Measurements from ENCODE around the gene CACNA1C. TPM values are rescaled to one million over a fixed set of nuclear protein-coding genes. Genes with fewer than 3 reads are reported as not detected.

Gene CACNA1C
- total RNA-seq, 1 donor from 2014 or later: 102 TPM

DNA sequence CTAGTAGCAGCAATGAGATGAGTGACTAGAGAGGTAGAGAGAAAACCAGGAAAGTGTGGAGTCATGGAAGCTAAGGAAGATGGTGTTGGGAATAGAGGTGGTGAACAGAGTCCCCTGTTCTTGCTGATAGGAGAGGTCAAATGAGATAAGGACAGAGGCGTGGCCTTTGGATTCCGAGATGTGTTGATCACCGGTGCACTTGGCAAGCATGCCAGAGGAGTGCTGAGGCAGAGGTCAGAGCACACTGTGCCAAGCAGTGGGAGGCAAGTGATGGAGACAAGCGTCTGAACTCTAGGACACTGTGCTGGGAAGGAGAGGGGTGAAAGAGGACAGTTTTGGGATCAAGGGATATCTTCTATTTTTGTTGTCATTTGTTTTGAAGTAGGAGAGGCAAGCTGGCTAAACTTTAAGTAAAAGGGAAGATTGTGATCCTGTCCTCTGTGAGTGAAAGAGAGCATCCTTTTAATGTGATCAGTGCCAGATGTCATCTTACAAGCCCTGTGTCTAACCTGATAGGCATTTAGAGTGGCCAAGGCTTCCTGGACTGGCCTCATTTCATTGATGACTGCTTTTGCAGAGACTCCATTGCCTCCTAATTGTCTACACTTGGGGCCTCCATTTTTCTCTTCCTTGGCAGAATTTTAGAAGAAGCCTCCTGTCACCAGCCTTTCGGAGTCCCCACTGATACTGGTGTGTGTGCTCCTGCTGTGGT lies 336.4 kb downstream of the CACNA1C start:
- Histone ChIP-seq H3K27ac (no peak overlapping the region), H3K27me3 (no peaks in the 10 kb centered on the region), H3K4me3 (no peak overlapping the region), H3K36me3 (no peaks in the 10 kb centered on the region), H3K4me1 (peaks cover 3 to 30% of the 10 kb centered on the region in 2 donors), H3K9me3 (no peaks in the 10 kb centered on the region)
- peak in 1 of 2 donors; percentile 54 for DNase-seq (ENCODE audit: low spot score in 2 of 2)
- TF ChIP-seq CTCF (IDR thresholded peaks at IDR 0.05): no peak
- intact Hi-C loops (cut with DNase I): loop anchor here (5.0 to 10.0 kb wide), 2 partner anchors 54 to 87 kb away; no protein-coding TSS in a partner anchor

GRCh38 chr12:2390133-2390532 lies 337.3 kb downstream of the CACNA1C start:
- intact Hi-C loops (cut with DNase I): no loop called here
- peaks cover 3 to 27% of the 10 kb centered on the region in 2 donors for H3K4me1 ChIP-seq

DNA sequence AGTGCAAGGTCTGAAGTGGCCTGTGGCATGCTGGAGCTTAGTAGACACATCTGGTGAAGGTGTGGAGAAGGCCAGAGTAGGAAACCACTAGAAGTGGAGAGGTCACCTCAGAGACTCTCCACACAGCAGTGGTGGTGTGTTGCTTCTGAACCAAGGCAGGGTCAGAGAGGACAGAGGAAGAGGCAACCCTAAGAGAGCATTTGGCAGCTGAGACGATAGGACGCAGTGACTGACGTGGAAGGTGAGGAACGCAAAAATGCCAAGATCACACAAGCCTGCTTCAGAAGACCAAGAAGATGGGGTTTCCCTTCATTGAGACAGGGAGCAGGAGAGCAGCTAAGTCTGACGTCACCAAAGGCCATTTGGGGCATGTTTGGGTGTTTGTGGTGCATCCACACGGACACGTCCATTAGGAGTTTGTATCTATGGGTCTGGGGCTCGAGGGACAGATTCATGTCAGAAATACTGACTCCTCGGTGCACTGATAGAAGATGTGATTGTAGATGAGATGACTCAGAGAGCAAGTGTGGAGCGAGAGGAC lies 338.1 kb downstream of the CACNA1C start:
- no peaks in the 10 kb centered on the region for H3K36me3 ChIP-seq
- DNase-seq (ENCODE audit: low spot score in 2 of 2): peak in 1 of 2 donors; percentile 39
- intact Hi-C loops (cut with DNase I): no loop called here
- H3K27ac ChIP-seq: no peak overlapping the region
- TF ChIP-seq CTCF (IDR thresholded peaks at IDR 0.05): no peak
- H3K4me1 ChIP-seq: peaks cover 3 to 26% of the 10 kb centered on the region in 2 donors
- H3K4me3 ChIP-seq: no peak overlapping the region
- no peaks in the 10 kb centered on the region for H3K9me3 ChIP-seq
- no peaks in the 10 kb centered on the region for H3K27me3 ChIP-seq

More at GRCh38 chr12:2390133-2390532, 337.3 kb downstream of the CACNA1C start:
- H3K36me3 ChIP-seq: no peaks in the 10 kb centered on the region
- DNase-seq (ENCODE audit: low spot score in 2 of 2): peak in 1 of 2 donors; percentile 9
- TF ChIP-seq CTCF (IDR thresholded peaks at IDR 0.05): no peak
- H3K27ac ChIP-seq: no peak overlapping the region
- H3K27me3 ChIP-seq: no peaks in the 10 kb centered on the region
- no peak overlapping the region for H3K4me3 ChIP-seq
- no peaks in the 10 kb centered on the region for H3K9me3 ChIP-seq

DNA sequence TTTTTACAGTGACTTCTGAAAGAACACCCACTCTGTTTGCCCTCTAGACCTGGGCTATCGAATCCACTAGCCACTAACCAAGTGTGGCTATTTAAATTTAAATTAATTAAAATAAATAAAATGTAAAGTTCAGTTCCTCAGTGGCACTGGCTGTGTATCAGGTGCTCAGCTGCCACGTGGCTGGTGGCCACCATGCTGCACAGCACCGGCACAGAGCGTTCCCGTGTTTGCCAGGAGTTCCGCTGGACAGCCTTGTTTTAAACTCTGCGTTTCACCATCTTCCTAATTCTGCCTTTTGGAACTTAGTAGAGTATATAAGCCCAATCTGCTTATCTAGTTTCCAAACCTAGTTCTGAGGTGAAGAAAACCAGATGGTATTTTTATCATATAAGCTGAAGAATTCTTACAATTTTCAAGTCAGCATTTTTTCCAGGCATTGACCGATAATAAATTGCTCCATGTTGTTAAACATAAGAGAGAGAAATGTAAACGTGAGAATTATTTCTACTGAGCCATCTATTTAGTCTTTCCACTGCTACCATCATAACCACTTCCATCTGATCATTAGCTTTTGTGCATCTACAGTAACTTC lies 339.0 kb downstream of the CACNA1C start:
- H3K36me3 ChIP-seq: no peaks in the 10 kb centered on the region
- DNase-seq (ENCODE audit: low spot score in 2 of 2): peak in 1 of 2 donors; percentile 35
- H3K4me1 ChIP-seq: peaks cover 10 to 27% of the 10 kb centered on the region in 2 donors
- H3K27me3 ChIP-seq: no peaks in the 10 kb centered on the region
- TF ChIP-seq CTCF (IDR thresholded peaks at IDR 0.05): no peak
- intact Hi-C loops (cut with DNase I): no loop called here
- H3K4me3 ChIP-seq: no peak overlapping the region
- H3K27ac ChIP-seq: no peak overlapping the region
- H3K9me3 ChIP-seq: no peaks in the 10 kb centered on the region

DNA sequence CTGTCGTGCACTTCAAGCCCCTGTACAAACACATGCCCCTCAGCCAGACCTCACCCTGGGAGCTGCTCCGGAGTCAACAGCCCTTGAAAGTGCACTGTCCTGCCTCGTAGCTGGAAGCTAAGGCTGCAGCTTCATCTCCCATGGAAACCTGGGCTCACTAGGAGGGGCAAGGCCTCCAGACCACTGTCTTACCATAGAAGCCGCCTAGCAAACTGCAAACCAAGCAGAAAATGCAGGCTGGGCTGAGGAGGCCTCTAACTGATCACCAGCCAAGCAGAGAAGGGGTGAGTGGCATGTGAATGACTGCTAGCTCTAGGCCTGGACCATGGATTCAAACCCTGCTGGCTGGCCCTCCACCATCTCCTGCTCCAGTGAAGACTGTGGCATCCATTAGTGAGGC lies 340.2 kb downstream of the CACNA1C start:
- no peaks in the 10 kb centered on the region for H3K27me3 ChIP-seq
- H3K4me3 ChIP-seq: no peak overlapping the region
- H3K36me3 ChIP-seq: no peaks in the 10 kb centered on the region
- intact Hi-C loops (cut with DNase I): no loop called here
- peak in 1 of 2 donors; percentile 30 for DNase-seq (ENCODE audit: low spot score in 2 of 2)
- no peak overlapping the region for H3K27ac ChIP-seq
- H3K4me1 ChIP-seq: peaks cover 18 to 29% of the 10 kb centered on the region in 2 donors
- TF ChIP-seq CTCF (IDR thresholded peaks at IDR 0.05): no peak
- no peaks in the 10 kb centered on the region for H3K9me3 ChIP-seq
